HG02870 (cell line): Measurements from ENCODE around the gene MTR.

ENCODE experiments used
- ATAC-seq: cut with Tn5 transposase; IDR thresholded peaks from one replicate; pipeline ENCODE4 v1.9.1; 2021; ENCODE audit warnings: mild to moderate bottlenecking, moderate library complexity; ENCODE audit not compliant: unreplicated experiment

The MTR gene

GRCh38 chr1:236861560-236862218 lies 66.6 kb downstream of the MTR start:
- no peak for ATAC-seq

GRCh38 chr1:236862219-236862591 lies 67.1 kb downstream of the MTR start:
- no peak for ATAC-seq

- ATAC-seq = no peak
Observed at GRCh38 chr1:236862615-236863211, 67.6 kb downstream of the MTR start.

GRCh38 chr1:236864211-236864610 lies 69.1 kb downstream of the MTR start:
- no peak for ATAC-seq

- ATAC-seq = no peak
Observed at GRCh38 chr1:236864996-236865817, 70.1 kb downstream of the MTR start.

- no peak for ATAC-seq
Observed at GRCh38 chr1:236865818-236866155, 70.7 kb downstream of the MTR start.

- ATAC-seq = peak; percentile 66
Observed at GRCh38 chr1:236868625-236869467, 73.8 kb downstream of the MTR start.

- no peak for ATAC-seq
Observed at GRCh38 chr1:236869911-236870310, 74.8 kb downstream of the MTR start.

- ATAC-seq = no peak
Observed at GRCh38 chr1:236870721-236871120, 75.6 kb downstream of the MTR start.

GRCh38 chr1:236872075-236872666 lies 77.1 kb downstream of the MTR start:
- no peak for ATAC-seq

GRCh38 chr1:236875975-236876374 lies 80.9 kb downstream of the MTR start:
- ATAC-seq = no peak

GRCh38 chr1:236877661-236878060 lies 82.6 kb downstream of the MTR start:
- no peak for ATAC-seq

GRCh38 chr1:236880209-236880608 lies 85.1 kb downstream of the MTR start:
- ATAC-seq = no peak

GRCh38 chr1:236882678-236883077 lies 87.6 kb downstream of the MTR start:
- no peak for ATAC-seq

- no peak for ATAC-seq
Observed at GRCh38 chr1:236886199-236886598, 91.1 kb downstream of the MTR start.

GRCh38 chr1:236887081-236887480 lies 92.0 kb downstream of the MTR start:
- no peak for ATAC-seq

- no peak for ATAC-seq
Observed at GRCh38 chr1:236888126-236888525, 93.0 kb downstream of the MTR start.

- no peak for ATAC-seq
Observed at GRCh38 chr1:236888903-236889302, 93.8 kb downstream of the MTR start.

GRCh38 chr1:236890152-236891056 lies 95.3 kb downstream of the MTR start:
- ATAC-seq = no peak
